ENCODE data around the gene CBX4. TPM values are rescaled to one million over a fixed set of nuclear protein-coding genes. Genes with fewer than 3 reads are reported as not detected.
A peak's percentile ranks its signal among the peaks of the same experiment; 100 is the strongest.

The CBX4 gene
- total RNA-seq, 1 donor from 2014 or later: 20.2 TPM

DNA sequence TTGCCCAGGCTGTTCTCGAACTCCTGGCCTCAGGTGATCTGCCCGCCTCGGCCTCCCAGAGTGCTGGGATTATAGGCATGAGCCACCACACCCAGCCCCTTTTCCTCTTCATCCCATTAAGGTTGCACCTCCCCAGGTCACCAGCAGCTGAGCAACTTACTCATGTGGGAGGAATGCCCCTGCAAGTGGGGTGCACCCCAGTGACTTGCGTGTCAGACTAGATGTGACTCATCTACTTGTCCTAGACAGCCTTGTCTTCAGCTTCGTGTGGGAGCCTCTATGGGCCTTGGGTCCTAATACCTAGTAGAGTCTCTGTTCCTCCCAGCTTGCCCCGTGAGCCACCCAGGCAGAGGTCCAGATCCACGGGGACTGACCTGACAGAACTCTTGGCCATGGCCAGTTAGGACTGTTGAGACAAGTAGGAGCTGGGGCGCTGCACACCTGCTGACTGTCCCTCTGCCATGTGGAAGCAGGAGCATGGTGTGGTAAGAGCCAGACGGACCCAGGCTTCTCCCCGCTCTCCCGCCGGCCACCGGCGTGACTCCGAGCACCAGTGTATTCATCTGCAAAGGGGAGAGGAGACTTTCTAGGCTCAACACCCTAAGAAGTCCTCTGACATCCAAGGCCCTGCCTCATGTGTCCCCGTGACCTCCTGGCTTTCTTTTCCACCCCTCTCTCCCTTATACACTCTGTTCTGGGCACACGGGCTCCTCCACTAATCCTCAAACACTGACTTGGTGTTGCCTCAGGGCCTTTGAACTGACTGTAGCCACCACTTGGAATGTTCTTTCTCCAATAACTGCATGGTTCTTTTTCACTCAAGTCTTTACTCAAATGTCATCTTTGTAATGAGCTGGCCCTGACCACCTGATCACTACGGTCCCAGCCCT, 11.6 kb upstream of the CBX4 start:
- H3K36me3 ChIP-seq: no peaks in the 10 kb centered on the region
- H3K4me1 ChIP-seq: peaks cover 4% of the 10 kb centered on the region
- no peak overlapping the region for H3K4me3 ChIP-seq
- intact Hi-C loops (cut with DNase I): no loop called here
- no peak for DNase-seq
- H3K27ac ChIP-seq: no peak overlapping the region
- no peaks in the 10 kb centered on the region for H3K9me3 ChIP-seq
- H3K27me3 ChIP-seq: no peaks in the 10 kb centered on the region
- TF ChIP-seq, protein P1, sequence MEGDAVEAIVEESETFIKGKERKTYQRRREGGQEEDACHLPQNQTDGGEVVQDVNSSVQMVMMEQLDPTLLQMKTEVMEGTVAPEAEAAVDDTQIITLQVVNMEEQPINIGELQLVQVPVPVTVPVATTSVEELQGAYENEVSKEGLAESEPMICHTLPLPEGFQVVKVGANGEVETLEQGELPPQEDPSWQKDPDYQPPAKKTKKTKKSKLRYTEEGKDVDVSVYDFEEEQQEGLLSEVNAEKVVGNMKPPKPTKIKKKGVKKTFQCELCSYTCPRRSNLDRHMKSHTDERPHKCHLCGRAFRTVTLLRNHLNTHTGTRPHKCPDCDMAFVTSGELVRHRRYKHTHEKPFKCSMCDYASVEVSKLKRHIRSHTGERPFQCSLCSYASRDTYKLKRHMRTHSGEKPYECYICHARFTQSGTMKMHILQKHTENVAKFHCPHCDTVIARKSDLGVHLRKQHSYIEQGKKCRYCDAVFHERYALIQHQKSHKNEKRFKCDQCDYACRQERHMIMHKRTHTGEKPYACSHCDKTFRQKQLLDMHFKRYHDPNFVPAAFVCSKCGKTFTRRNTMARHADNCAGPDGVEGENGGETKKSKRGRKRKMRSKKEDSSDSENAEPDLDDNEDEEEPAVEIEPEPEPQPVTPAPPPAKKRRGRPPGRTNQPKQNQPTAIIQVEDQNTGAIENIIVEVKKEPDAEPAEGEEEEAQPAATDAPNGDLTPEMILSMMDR (IDR thresholded peaks at IDR 0.05): no peak
- ATAC-seq: peak; percentile 20

DNA sequence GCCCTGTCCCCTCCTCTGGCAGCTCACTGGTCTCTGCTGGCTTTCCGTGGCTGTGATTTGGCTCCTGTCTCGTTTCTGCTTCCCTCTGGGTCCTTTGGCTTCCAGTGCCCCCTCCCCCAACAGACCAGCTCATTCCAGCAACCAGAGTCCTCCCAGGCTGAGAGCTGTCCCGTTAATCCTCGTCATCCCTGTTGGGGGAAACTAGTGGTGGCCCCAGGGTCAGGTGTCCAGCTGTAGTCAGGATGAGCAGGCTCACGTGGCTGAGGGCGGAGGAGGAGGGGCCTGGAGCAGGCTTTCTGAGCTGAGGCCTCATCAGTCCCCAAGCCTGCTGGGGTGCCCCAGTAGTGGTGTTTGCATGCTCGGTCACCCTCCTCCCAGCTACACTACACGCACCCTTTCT, 10.7 kb upstream of the CBX4 start:
- intact Hi-C loops (cut with DNase I): no loop called here
- H3K36me3 ChIP-seq: no peaks in the 10 kb centered on the region

DNA sequence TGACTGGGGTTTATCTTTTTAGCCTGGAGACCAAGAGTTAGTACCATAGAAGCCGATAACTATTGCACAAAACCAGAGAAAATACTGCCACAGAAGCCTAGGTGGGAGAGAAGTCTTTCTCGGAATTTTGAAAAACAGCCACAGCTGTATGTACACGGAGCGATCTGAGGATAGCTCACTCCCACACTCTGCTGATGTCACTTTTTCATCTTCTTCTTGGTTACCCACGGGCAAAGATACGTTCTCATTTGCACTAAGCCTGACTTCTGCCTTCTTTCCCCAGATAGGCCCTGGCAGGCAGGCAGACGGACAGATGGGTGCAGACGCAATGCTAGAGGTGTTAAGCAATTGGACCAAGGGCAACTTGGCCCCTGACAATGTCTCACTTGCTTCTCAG, 9.1 kb upstream of the CBX4 start:
- no peak for ATAC-seq
- H3K4me1 ChIP-seq: peaks cover 25% of the 10 kb centered on the region
- intact Hi-C loops (cut with DNase I): no loop called here
- H3K9me3 ChIP-seq: no peaks in the 10 kb centered on the region
- TF ChIP-seq, protein P1 (IDR thresholded peaks at IDR 0.05): no peak
- H3K4me3 ChIP-seq: no peak overlapping the region
- no peaks in the 10 kb centered on the region for H3K36me3 ChIP-seq
- H3K27me3 ChIP-seq: peaks cover 5% of the 10 kb centered on the region
- no peak for DNase-seq
- no peak overlapping the region for H3K27ac ChIP-seq

More for the DNA sequence above, 10.7 kb upstream of the CBX4 start:
- H3K4me1 ChIP-seq: peaks cover 11% of the 10 kb centered on the region
- H3K27ac ChIP-seq: no peak overlapping the region
- H3K4me3 ChIP-seq: no peak overlapping the region
- DNase-seq: no peak
- H3K9me3 ChIP-seq: no peaks in the 10 kb centered on the region
- TF ChIP-seq, protein P1 (IDR thresholded peaks at IDR 0.05): no peak
- no peaks in the 10 kb centered on the region for H3K27me3 ChIP-seq
- ATAC-seq: no peak

DNA sequence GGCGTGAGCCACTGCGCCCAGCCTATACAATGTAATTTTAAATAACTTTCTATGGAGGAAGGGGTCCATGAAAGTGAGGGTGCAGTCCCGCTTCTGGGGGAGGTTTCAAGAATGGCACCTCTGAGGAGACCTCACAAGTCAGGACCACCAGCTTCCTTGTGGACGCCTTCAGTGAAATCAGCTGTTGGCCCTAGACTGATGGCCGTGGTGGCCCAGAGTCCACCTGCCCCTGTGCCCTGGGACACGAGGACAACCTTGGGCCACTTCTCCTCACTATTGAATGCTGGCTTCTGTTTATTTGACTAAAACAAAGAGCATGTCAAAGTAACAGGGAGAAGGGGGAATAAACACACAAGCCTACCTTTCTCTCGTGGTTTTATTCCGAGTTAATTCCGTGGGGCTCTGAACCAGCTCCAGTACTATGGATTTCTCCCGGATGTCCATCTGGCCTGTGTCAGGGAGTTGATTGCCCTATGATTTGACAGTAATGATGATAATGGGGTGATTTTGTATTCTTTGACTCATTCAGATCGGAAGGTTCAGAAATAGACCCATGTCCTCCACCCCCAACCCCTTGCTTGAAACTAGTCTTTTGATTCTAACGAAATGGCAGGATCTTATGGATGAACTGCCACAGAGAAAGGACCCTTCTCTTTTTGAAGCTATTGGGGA, 8.6 kb upstream of the CBX4 start:
- ATAC-seq: no peak
- Histone ChIP-seq H3K27ac (no peak overlapping the region), H3K36me3 (no peaks in the 10 kb centered on the region), H3K4me3 (no peak overlapping the region), H3K4me1 (peaks cover 26% of the 10 kb centered on the region), H3K27me3 (peaks cover 10% of the 10 kb centered on the region), H3K9me3 (no peaks in the 10 kb centered on the region)
- DNase-seq: no peak
- TF ChIP-seq, protein P1 (IDR thresholded peaks at IDR 0.05): no peak
- intact Hi-C loops (cut with DNase I): no loop called here

DNA sequence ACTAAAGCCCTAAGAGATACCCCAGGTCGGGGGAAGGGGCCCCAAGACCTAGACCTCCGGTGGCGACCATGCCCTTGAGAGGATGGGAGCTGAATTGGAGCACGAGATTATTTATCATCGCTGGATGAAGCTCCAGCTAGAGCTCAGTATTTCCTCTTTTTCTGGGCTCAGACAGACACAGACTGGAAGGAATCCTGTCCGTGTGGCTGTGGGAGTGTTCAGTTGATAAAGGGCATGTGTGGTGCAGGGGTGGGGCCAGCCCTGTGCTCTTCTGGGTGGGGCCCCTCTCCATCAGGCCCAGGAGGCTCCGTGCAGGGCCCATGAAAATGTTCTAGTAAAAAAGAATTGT, 6.3 kb upstream of the CBX4 start:
- intact Hi-C loops (cut with DNase I): no loop called here
- Histone ChIP-seq H3K9me3 (no peaks in the 10 kb centered on the region), H3K4me3 (no peak overlapping the region), H3K36me3 (no peaks in the 10 kb centered on the region), H3K27ac (peak overlapping the region; percentile 69), H3K4me1 (peaks cover 42% of the 10 kb centered on the region), H3K27me3 (peaks cover 33% of the 10 kb centered on the region)
- DNase-seq (no peak), ATAC-seq (peak; percentile 73)
- TF ChIP-seq, protein P1 (IDR thresholded peaks at IDR 0.05): no peak
